Hindlimb muscle (tissue), 1 donor: ENCODE measurements around the gene FSIP1. TPM values are rescaled to one million over a fixed set of nuclear protein-coding genes. Genes with fewer than 3 reads are reported as not detected.

Source experiments
- DNase-seq: peaks from one replicate; pipeline ENCODE4 v3.0.0-alpha.2; 2013
- polyA plus RNA-seq: library from polyadenylated mRNA; unstranded; fragments of 120-200 nt; gene quantifications from one replicate; pipeline ENCODE4 v1.2.1, GENCODE V29; 2013; ENCODE audit not compliant: insufficient read length

The FSIP1 gene
- polyA plus RNA-seq, 1 donor, result 0.94 TPM

DNA sequence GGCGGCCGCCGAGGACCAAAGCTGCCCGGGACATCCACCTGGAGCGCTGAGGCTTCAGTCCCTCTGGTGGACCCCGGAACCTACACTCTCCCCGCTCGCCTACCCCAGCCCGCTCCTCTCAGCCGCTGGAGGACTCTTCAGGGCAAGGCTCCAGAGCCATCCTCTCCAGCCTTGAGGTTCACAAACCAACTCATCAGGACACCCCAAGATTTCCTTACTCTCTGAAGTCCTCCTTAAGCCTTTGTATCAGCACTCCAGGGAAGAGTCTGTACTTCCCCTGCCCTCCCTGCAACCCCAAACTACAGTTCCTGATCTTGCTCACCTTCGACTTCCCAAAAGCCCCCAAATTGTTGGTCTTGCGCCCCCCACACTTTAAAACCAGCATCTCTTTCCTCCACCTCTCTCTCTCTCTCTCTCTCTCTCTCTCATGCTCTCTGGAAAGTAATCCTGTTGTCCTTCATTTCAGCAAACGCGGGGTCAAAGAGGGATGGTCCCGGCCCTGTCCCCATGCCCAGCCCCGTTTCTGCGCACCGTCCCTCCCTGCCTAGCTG is 201.3 kb downstream of the FSIP1 start:
- DNase-seq, result peak; percentile 45

DNA sequence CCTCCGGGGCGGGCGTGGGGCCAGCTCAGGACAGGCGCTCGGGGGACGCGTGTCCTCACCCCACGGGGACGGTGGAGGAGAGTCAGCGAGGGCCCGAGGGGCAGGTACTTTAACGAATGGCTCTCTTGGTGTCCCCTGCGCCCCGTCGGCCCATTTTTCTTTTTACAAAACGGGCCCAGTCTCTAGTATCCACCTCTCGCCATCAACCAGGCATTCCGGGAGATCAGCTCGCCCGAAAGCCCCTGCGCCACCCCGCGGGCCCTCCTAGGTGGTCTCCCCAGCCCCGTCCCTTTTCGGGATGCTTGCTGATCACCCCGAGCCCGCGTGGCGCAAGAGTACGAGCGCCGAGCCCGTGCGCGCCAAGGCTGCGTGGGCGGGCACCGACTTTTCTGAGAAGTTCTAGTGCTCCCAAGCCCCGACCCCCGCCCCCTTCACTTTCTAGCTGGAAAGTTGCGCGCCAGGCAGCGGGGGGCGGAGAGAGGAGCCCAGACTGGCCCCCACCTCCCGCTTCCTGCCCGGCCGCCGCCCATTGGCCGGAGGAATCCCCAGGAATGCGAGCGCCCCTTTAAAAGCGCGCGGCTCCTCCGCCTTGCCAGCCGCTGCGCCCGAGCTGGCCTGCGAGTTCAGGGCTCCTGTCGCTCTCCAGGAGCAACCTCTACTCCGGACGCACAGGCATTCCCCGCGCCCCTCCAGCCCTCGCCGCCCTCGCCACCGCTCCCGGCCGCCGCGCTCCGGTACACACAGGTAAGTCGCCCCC is 202.0 kb downstream of the FSIP1 start, which contains the start of gene THBS1:
THBS1 (plus strand) TSS at position 595 of the 757 bp plus-strand sequence. CDS start 779 bp downstream, outside the sequence.
- peak; percentile 90 for DNase-seq

DNA sequence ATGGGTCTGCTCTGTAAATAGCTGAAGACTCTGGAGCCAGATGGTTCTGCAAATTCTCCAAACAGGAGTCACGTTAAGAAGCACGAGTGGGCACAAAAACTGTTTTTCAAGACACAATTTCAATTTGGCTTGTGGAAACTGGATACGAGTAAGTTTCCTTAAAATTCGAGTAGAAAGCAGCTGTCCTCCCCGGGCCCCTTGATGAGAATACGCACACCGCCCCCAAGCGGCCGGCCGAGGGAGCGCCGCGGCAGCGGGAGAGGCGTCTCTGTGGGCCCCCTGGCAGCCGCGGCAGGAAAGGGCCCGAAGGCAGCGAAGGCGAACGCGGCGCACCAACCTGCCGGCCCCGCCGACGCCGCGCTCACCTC is 202.5 kb downstream of the FSIP1 start:
- DNase-seq, result peak; percentile 96

GRCh38 chr15:39579487-39580116 is 203.0 kb downstream of the FSIP1 start:
- peak; percentile 84 for DNase-seq

DNA sequence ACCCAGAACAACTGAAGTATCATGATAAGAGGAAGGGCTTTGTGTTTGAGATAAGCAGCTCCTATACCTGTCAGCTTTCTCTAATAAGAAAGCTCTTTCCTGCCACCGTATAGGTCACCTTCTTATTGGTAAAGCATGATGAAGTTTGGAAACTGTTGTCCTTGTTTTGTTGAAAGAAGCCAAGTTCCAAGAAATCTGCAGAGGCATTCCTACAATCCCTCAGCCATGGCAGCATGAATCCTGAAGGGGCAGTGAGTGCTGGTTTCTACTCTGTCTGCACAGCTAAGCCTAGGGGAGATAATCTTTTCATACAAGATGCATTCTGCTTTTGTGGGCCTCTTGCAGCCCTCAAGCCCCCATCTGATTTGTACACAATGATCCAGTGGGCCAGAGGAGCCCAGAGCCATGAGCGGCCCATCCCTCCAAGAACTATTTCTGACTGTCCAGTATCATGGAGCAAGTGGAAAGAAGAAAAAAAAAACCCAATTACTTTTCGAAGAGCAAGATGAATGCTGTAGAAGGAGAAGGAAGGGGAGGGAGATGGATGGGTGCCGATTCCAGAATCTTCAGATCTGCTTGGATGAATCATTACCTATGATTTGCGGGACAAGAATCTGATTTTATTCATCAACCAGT is 203.7 kb downstream of the FSIP1 start:
- DNase-seq, result no peak

- no peak for DNase-seq
Measured at GRCh38 chr15:39575180-39575579, 207.5 kb downstream of the FSIP1 start.

DNA sequence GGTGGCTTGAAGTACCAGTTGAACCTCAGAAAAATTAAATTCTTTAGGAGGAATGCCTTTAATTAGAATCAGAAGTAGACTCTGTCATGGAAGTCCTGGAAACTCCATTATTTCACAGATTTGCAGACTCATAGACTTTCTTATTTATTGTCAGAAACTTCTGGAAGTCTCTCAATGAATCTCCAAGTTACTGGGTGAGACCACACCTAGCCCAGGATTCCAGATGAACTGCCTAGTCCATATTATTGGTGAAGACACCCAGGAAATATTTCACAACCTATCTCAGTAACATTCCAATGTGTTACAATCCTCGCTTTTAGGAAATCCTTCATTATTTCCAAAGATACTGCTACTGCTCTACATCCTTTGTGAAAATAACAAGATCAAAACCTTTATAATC is 208.2 kb downstream of the FSIP1 start:
- DNase-seq, result no peak

DNA sequence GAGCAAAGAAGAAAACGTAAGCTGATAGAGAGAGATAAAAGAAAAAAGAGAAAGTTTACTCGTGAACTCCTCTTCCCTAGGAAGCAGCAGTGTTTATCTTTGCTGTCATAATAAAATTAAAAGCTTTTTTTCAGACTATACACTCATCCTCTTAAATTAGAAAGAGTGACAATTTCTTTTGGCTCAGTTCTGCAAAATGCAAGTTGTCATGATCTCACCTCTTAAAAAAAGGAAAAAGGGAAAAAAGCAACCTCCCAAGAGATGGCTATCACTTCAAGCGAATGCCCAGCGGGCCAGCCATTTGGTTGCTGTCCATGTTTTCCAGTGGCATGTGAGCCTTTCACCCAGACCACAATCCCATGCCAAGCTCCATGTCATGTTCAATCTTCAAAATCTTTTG is 208.8 kb downstream of the FSIP1 start:
- no peak for DNase-seq

DNA sequence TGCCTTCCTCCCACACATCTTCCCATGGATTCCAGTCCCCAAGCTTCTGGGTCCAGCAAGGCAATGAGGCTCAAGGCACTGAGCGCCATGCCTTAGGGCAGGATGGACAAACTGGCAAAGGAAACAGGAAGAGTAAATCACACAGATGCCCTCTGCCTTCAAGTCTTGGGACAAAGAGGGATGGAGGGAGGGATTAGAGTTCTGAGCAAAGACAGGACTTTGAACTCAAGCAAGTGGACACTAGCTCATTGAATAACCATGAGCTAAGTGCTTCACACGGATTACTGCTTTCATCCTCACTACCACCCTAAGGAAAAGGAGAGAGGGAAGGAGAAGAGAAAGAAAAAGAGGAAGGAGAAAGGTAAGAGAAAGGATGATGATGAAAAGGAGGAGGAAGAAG is 209.4 kb downstream of the FSIP1 start:
- DNase-seq, result no peak

DNA sequence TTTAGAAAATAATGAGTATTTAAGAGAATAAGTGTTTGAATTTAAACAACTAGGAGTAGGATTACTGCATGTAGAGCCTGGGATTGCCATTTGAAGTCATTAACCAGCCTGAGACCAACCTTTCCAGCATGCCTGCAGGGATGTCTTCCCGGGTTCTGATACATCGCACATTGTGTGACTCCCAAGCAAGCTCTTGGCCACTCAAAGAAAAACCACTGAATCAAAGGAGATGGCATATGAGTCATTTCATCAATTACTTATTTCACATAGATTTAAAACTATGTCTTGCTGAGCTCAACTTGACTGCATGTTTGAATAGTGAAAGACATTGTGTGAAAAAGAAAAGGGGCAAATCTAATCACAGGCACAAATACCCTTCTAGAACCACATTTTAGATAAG is 216.8 kb downstream of the FSIP1 start:
- DNase-seq, result no peak

GRCh38 chr15:39564972-39565665 is 217.5 kb downstream of the FSIP1 start:
- no peak for DNase-seq

DNA sequence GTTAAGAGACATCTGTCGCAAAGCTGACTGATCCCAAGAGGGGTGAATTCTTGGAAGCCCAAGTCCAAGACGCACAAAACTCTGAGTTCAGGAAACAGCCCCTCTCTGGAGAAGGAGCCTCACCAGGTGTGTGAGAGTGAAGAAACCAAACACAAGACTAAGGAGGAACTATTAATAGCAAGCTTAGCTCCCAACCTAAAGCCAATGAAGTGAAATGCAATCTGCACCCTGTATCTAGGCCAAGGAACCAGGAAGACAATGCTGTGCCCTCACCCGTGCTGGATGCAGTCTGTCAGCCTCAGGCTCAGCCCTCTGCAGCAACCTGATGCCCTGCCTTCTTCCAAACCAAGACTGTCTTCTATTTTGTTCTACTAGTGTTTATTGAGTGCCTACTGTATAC is 224.2 kb downstream of the FSIP1 start:
- no peak for DNase-seq

GRCh38 chr15:39556461-39556860 is 226.2 kb downstream of the FSIP1 start:
- DNase-seq, result no peak

DNA sequence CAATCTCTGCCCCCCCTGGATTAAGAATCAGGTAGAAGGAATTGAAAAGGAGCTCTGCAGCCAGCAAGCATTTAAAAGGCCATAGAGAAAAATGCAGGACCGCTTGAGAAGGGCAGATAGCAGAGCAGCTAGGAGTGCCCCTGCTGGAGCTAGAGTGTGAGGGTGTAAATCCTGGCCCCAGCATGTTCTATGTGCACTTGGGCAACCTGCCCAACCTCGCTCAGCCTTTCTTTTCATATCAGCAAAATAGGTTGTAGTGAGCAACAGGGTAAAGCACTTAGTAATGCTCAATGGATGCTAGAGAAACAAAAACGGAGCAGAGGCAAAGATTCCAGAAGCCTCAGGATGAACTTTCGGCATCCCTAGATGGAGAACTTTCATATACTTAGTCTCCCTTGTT is 226.8 kb downstream of the FSIP1 start:
- no peak for DNase-seq

- no peak for DNase-seq
Measured at GRCh38 chr15:39554746-39555387, 227.8 kb downstream of the FSIP1 start.

DNA sequence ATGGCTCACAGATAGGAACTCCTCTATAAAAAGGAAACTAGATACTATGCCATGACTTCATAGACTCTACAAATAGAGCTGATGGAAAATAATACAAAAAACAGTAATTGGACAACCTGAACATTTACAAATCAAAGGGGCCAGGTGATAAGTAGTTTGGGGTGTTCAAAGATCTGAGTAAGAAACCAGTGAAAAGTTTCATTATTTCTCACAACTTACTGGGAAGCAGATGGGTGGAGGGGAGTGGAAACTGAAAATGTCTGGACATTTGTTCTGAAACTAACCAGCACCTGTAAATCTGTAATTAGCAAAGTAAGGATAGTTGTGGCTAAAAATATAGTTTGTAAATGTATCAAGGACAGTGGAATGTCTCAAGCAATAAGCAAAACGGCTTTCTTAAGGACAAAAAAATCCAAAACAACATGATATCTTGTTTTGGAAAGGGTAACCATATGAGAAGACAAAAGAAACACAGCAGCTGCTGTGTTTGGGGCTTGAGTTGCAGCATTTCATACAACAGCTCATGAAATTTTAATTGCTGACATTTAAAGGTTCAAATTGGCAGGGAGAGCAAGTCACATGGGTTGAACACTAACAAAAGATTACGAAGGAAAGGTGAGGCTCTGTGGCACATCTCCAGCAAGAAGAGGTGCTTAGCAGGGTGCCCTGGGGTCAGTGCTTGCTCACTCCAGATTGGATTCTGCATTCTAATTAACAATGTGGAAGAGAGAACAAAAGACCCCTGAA is 228.5 kb downstream of the FSIP1 start:
- no peak for DNase-seq

DNA sequence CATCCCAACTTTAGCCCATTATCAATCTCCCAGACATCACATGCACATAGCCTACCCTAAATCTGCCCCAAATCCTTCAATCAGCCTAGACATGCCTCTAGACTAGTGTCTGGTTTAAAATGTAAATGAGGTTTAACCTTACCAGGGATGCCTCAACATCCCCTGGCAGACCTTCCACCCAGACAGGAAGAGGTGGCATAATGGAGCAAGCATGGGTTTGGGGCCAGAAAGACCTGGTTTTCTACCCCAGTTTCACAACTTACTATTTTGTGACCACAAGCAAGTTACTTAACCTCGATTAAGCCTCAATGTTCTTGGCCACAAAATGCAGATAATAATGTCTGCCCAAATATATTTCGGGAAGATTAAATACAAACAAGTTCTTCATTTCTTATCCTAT is 230.1 kb downstream of the FSIP1 start:
- no peak for DNase-seq

DNA sequence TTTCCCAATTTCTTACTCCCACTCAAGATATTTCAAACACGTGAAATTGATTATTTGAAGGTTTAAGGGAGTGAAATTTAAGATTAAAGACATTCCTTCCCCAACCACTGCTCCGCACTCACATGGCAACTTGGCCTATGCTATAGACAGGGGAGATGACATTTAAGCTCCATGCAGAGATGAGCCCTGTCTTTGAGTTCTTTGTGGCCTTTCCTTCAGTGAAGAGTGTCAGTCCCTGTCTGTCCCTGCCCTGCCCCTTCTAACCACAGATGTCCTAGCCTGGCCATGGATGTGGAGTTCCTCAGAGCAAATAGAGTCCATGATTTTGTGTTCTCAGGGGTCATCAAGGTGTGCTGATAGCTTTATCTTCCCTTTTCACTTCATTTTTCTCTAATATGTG is 231.2 kb downstream of the FSIP1 start:
- DNase-seq, result no peak
